SK-N-SH (cell line): ENCODE data around the gene SLC26A8. TPM values are rescaled to one million over a fixed set of nuclear protein-coding genes. Genes with fewer than 3 reads are reported as not detected.
A peak's percentile ranks its signal among the peaks of the same experiment; 100 is the strongest.

ENCODE experiments used
- CTCF ChIA-PET: fragments of 300-600, 350-600 bp; formaldehyde crosslinking; extraction: SDS; loops from one replicate; lab custom pipeline; 2021; lab: Yijun Ruan, JAX
- POLR2A ChIA-PET: fragments of 350-600 bp; sonication (Branson Sonifier 250); formaldehyde crosslinking; extraction: SDS; loops from one replicate; lab custom pipeline; 2020; ENCODE audit warnings: antibody characterized with exemption, inconsistent platforms; lab: Yijun Ruan, JAX
- DNase-seq: peaks from one replicate; pipeline ENCODE4 v3.0.0; 2012
- H2AFZ ChIP-seq: fragments of 200-600 bp; sonication (generic); 2 replicates; pipeline ENCODE4 v1.8.1; 2016; ENCODE audit warnings: antibody characterized with exemption, mild to moderate bottlenecking, low read depth
- H3F3A ChIP-seq: fragments of 200-600 bp; sonication (generic); replicated peaks from 2 replicates; pipeline ENCODE3; 2016; ENCODE audit warnings: antibody characterized with exemption, mild to moderate bottlenecking; ENCODE audit not compliant: insufficient read depth
- H3K27ac ChIP-seq, 2 experiments: fragments of 200-500 bp in 1 of 2; fragments of 200-600 bp in 1 of 2; sonication (Bioruptor generic) in 1 of 2; sonication (generic), shearing (Covaris generic) in 1 of 2; 2 replicates each; pipeline versions ENCODE4 v1.5.1 to v1.6.1; 2014 to 2016; ENCODE audit warnings: low read depth in 2 of 2, inconsistent platforms in 1 of 2, low read length in 1 of 2, mild to moderate bottlenecking in 1 of 2, mixed read lengths in 1 of 2
- H3K27me3 ChIP-seq: fragments of 200-600 bp; sonication (generic), shearing (Covaris generic); 2 replicates; pipeline ENCODE4 v1.6.1; 2016; ENCODE audit warnings: mixed run types; ENCODE audit not compliant: insufficient read depth
- H3K36me3 ChIP-seq, 2 experiments: fragments of 200-500 bp in 1 of 2; fragments of 200-600 bp in 1 of 2; sonication (Bioruptor generic) in 1 of 2; sonication (generic) in 1 of 2; replicated peaks in 1 of 2; 2 replicates each; pipeline versions ENCODE3 to v1.5.1; 2014 to 2016; ENCODE audit warnings: low read length in 1 of 2, mild to moderate bottlenecking in 1 of 2; ENCODE audit not compliant: insufficient read depth in 2 of 2, control insufficient read depth in 1 of 2
- H3K4me1 ChIP-seq, 2 experiments: fragments of 200-500 bp in 1 of 2; fragments of 200-600 bp in 1 of 2; sonication (Bioruptor generic) in 1 of 2; sonication (generic), shearing (Covaris generic) in 1 of 2; 2 replicates each; pipeline versions ENCODE4 v1.5.1 to v1.6.1; 2014 to 2016; ENCODE audit warnings: low read depth in 1 of 2, low read length in 1 of 2, mixed run types in 1 of 2; ENCODE audit not compliant: insufficient read depth in 2 of 2, control insufficient read depth in 1 of 2
- H3K4me2 ChIP-seq: fragments of 200-600 bp; sonication (generic), shearing (Covaris generic); 2 replicates; pipeline ENCODE4 v1.6.1; 2017; ENCODE audit warnings: mixed run types
- H3K4me3 ChIP-seq, 2 experiments: fragments of 200-500 bp in 1 of 2; fragments of 200-600 bp in 1 of 2; sonication (Bioruptor generic) in 1 of 2; sonication (generic), shearing (Covaris generic) in 1 of 2; 2 replicates each; pipeline versions ENCODE4 v1.5.1 to v1.8.1; 2014 to 2016; ENCODE audit warnings: low read depth in 2 of 2, inconsistent platforms in 1 of 2, low read length in 1 of 2, mild to moderate bottlenecking in 1 of 2, mixed read lengths in 1 of 2, moderate library complexity in 1 of 2
- H3K79me2 ChIP-seq: fragments of 200-600 bp; sonication (generic); 2 replicates; pipeline ENCODE4 v1.8.1; 2017; ENCODE audit warnings: mild to moderate bottlenecking; ENCODE audit not compliant: insufficient read depth
- H3K9ac ChIP-seq: fragments of 200-600 bp; sonication (generic); 2 replicates; pipeline ENCODE4 v1.6.1; 2017; ENCODE audit warnings: mixed run types
- H3K9me2 ChIP-seq: fragments of 200-600 bp; sonication (generic); 2 replicates; pipeline ENCODE4 v1.6.1; 2017; ENCODE audit warnings: mixed run types
- H3K9me3 ChIP-seq: fragments of 200-600 bp; sonication (generic); 2 replicates; pipeline ENCODE4 v1.6.1; 2017; ENCODE audit warnings: mixed run types, mild to moderate bottlenecking, moderate library complexity
- H4K20me1 ChIP-seq: fragments of 200-600 bp; sonication (generic); 2 replicates; pipeline ENCODE4 v1.6.1; 2017; ENCODE audit warnings: mild to moderate bottlenecking, mixed run types; ENCODE audit not compliant: insufficient read depth
- CHD2 ChIP-seq: fragments of 150-350 bp; IDR thresholded peaks from 2 replicates; pipeline ENCODE4 v1.6.1; 2018; ENCODE audit warnings: low read length; ENCODE audit not compliant: partially characterized antibody
- ELF1 ChIP-seq: IDR thresholded peaks from 2 replicates; pipeline ENCODE4 v1.4.0; 2012
- EP300 ChIP-seq, 2 experiments: IDR thresholded peaks; 2 replicates each; pipeline versions ENCODE4 v1.4.0 to v1.6.1; 2012; ENCODE audit warnings: borderline replicate concordance in 1 of 2, low read depth in 1 of 2, low read length in 1 of 2
- EZH2phosphoT487 ChIP-seq: fragments of 200-600 bp; sonication (generic); IDR thresholded peaks from 2 replicates; pipeline ENCODE4 v1.6.1; 2017; ENCODE audit warnings: low read depth, mixed run types, mild to moderate bottlenecking, antibody characterized with exemption, moderate library complexity, borderline replicate concordance
- FOXM1 ChIP-seq: IDR thresholded peaks from 2 replicates; pipeline ENCODE4 v1.4.0; 2012; ENCODE audit warnings: low read depth, mild to moderate bottlenecking
- GABPA ChIP-seq: IDR thresholded peaks from 2 replicates; pipeline ENCODE4 v1.4.0; 2012; ENCODE audit warnings: low read depth, mild to moderate bottlenecking
- JUND ChIP-seq: IDR thresholded peaks from 2 replicates; pipeline ENCODE4 v1.4.0; 2012
- MEF2A ChIP-seq: IDR thresholded peaks from 2 replicates; pipeline ENCODE4 v1.4.0; 2012; ENCODE audit warnings: low read depth, borderline replicate concordance
- NFIC ChIP-seq: IDR thresholded peaks from 2 replicates; pipeline ENCODE4 v1.4.0; 2012; ENCODE audit warnings: borderline replicate concordance
- RCOR1 ChIP-seq: fragments of 150-350 bp; IDR thresholded peaks from 2 replicates; pipeline ENCODE4 v1.6.1; 2017; ENCODE audit warnings: antibody characterized with exemption, low read length
- REST ChIP-seq: IDR thresholded peaks from 2 replicates; pipeline ENCODE4 v1.6.1; 2012; ENCODE audit warnings: mild to moderate bottlenecking, low read depth, low read length, moderate library complexity
- RXRA ChIP-seq: IDR thresholded peaks from 2 replicates; pipeline ENCODE4 v1.4.0; 2012; ENCODE audit warnings: low read depth, mild to moderate bottlenecking, borderline replicate concordance
- SMC3 ChIP-seq: IDR thresholded peaks from 2 replicates; pipeline ENCODE4 v1.6.1; 2012; ENCODE audit warnings: low read depth, low read length, improper control_type of control experiment
- TAF1 ChIP-seq: IDR thresholded peaks from 2 replicates; pipeline ENCODE4 v1.6.1; 2012; ENCODE audit warnings: low read depth, mild to moderate bottlenecking, low read length, moderate library complexity, borderline replicate concordance
- TCF12 ChIP-seq: IDR thresholded peaks from 2 replicates; pipeline ENCODE4 v1.4.0; 2012
- YY1 ChIP-seq: IDR thresholded peaks from 2 replicates; pipeline ENCODE4 v1.4.0; 2012; ENCODE audit warnings: low read depth, mild to moderate bottlenecking
- WGBS: methylation state at CpG from one replicate; pipeline ENCODE4 v1.1.6; 2017; ENCODE audit warnings: low lambda C conversion rate; 5-methylcytosine and 5-hydroxymethylcytosine counted together
- polyA plus RNA-seq, 3 experiments: library from polyadenylated mRNA; depleted of rRNA; stranded (reverse); fragments of >200 nt; gene quantifications; 2 replicates each; pipeline ENCODE4 v1.2.3, GENCODE V29; 2012

SLC26A8 gene
- polyA plus RNA-seq (2012; rRNA removed), result not detected in 2 replicates
- not detected in 2 replicates for polyA plus RNA-seq (2012; cell fraction: cytosol; rRNA removed)
- 0.07 TPM in 1 of 2 replicates, not detected in the other for polyA plus RNA-seq (2012; cell fraction: nucleus; rRNA removed)

GRCh38 chr6:36023996-36024795 lies at the start of gene SLC26A8:
TSS of gene SLC26A8 (minus strand) at chr6:36024641. CDS start at chr6:36019707, 4,934 bp downstream.
- TF ChIP-seq SMC3 (no peak), REST (no peak), EZH2phosphoT487 (no peak)
- Histone ChIP-seq H3K36me3 (no peaks in the 10 kb centered on the region), H3K4me1 (no peaks in the 10 kb centered on the region), H3K4me3 (no peak within 1 kb of the TSS), H3K27me3 (no peaks in the 10 kb centered on the region), H3K9ac (no peak within 1 kb of the TSS), H3K9me2 (no peaks in the 10 kb centered on the region), H2AFZ (peak within 1 kb of the TSS; percentile 52; the same call in 1 of the 2 replicates), H3K9me3 (no peaks in the 10 kb centered on the region), H4K20me1 (no peaks in the 10 kb centered on the region), H3K27ac (peak within 1 kb of the TSS in 1 of 2 experiments; percentile 45; a peak in 1 of 4 replicates), H3K4me2 (peak within 1 kb of the TSS; percentile 4; the same call in 1 of the 2 replicates), H3K79me2 (peaks cover 15% of the 10 kb centered on the region), H3F3A (peaks cover 19% of the 10 kb centered on the region)
- ChIA-PET CTCF (interaction anchor here (8.3 kb wide), 1 partner anchor 71 kb away, joined by 224 read pairs; no protein-coding TSS in a partner anchor), POLR2A (no interaction called here)
- 86% methylated on average over 13 of the region's 44 CpGs for WGBS
- no peak for DNase-seq

GRCh38 chr6:36073587-36073986 lies 49.1 kb upstream of the SLC26A8 start:
- Histone ChIP-seq H3K4me1 (no peaks in the 10 kb centered on the region; a peak in 1 of 4 replicates), H2AFZ (no peak overlapping the region), H4K20me1 (peaks cover 19% of the 10 kb centered on the region; the same call in 1 of the 2 replicates), H3F3A (no peaks in the 10 kb centered on the region), H3K4me2 (no peak overlapping the region), H3K27ac (peak overlapping the region in 1 of 2 experiments; percentile 31; a peak in 1 of 4 replicates), H3K9me2 (no peaks in the 10 kb centered on the region), H3K27me3 (no peaks in the 10 kb centered on the region), H3K4me3 (no peak overlapping the region), H3K9me3 (no peaks in the 10 kb centered on the region), H3K36me3 (peaks cover 23 to 32% of the 10 kb centered on the region in 2 experiments), H3K79me2 (peaks cover 49% of the 10 kb centered on the region), H3K9ac (no peak overlapping the region)
- POLR2A ChIA-PET, result interaction anchor here (1.2 kb wide), 1 partner anchor 46 kb away, joined by 3 read pairs; the partner anchor contains the start of gene MAPK14
- CTCF ChIA-PET, result interaction anchor here (0.9 to 2.1 kb wide), 7 partner anchors 9 to 268 kb away, joined by 3 to 19 read pairs (median 4); partner anchors contain the start of gene MAPK14
- DNase-seq, result peak; percentile 17
- TF ChIP-seq TAF1 (no peak), EZH2phosphoT487 (no peak), ELF1 (no peak), GABPA (no peak), RCOR1 (no peak), MEF2A (no peak), NFIC (no peak), FOXM1 (no peak), YY1 (no peak), CHD2 (no peak), TCF12 (no peak), EP300 (IDR thresholded peaks at IDR 0.05; ENCODE audit: borderline replicate concordance in 1 of 2, low read depth in 1 of 2, low read length in 1 of 2) (no peak), SMC3 (no peak), JUND (no peak), REST (no peak), RXRA (no peak)
